HG02970 (cell line): ENCODE measurements around the gene ABCC1.

Experiments used
- ATAC-seq: cut with Tn5 transposase; IDR thresholded peaks from one replicate; pipeline ENCODE4 v1.9.1; 2021; ENCODE audit warnings: mild to moderate bottlenecking, moderate library complexity, moderate number of reproducible peaks; ENCODE audit not compliant: unreplicated experiment, low FRiP score

ABCC1 gene

DNA sequence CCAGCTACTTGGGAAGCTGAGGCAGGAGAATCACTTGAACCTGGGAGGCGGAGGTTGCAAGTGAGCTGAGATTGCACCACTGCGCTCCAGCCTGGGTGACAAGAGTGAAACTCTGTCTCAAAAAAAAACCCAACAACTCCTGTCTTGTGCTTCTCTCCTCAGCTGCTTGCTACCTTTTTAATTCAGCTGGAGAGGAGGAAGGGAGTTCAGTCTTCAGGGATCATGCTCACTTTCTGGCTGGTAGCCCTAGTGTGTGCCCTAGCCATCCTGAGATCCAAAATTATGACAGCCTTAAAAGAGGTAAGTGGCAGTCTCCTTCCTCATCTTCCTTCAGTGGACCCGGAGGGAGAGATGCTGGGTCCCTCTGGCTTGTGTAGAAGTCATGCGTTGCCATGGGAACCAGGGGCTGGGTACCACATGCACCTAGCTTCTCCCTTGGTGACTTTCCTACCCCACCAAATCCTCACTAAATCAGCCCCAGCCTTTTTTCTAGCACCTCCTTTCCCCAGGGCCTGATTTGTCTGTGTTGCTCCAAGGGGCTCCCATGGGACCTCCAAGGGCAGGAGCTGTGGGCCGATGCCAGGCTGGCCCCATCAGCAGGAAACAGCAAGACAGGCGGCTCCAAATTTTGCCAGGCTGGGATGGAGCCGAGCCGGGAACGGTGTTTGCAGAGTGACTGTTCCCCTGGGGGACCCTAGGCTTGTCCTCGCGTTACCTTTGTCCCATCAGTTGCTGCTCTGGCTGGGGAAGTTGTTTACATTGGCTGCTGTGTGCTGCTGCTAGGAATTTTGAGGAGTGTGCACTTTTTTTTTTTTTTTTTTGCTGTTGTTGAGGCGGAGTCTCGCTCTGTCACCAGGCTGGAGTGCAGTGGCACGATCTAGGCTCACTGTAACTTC lies 65.2 kb downstream of the ABCC1 start:
- ATAC-seq, result no peak

DNA sequence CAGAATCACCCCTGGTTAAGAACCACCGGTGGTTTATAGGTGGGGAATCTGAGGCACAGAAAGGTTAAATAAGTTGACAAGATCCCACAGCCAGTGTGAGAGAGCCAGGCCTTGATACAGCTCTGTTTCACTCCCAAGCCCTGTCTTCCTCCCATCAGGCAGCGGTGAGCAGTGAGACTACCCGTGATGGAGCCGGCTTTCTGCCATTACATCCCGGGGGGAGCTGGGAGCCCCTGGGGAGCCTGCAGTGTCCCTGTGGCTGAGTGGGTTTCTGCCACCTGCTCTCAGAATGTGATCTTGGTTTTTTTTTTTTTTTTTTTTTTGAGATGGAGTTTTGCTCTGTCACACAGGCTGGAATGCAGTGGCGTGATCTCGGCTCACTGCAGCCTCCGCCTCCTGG lies 66.4 kb downstream of the ABCC1 start:
- ATAC-seq, result no peak

DNA sequence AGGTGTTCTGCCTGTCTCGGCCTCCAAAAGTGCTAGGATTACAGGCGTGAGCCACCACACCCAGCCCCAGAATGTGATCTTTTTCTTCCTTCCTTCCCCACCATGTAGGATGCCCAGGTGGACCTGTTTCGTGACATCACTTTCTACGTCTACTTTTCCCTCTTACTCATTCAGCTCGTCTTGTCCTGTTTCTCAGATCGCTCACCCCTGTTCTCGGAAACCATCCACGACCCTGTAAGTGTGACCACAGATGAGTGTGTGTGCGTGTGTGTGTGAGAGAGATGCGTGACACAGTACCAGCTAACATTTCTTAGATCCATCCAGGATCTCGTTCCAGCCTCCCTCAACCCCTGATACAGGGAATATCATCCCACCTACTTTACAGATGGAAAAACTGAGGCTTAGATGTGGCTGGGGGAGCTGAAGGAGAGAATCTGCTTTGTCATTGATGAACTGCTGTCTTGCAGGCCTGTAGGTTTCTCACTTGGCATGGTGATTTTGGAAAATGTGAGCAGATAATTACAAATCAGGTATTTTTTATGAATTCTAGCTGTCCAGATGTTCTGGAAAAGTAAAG lies 67.1 kb downstream of the ABCC1 start:
- no peak for ATAC-seq

DNA sequence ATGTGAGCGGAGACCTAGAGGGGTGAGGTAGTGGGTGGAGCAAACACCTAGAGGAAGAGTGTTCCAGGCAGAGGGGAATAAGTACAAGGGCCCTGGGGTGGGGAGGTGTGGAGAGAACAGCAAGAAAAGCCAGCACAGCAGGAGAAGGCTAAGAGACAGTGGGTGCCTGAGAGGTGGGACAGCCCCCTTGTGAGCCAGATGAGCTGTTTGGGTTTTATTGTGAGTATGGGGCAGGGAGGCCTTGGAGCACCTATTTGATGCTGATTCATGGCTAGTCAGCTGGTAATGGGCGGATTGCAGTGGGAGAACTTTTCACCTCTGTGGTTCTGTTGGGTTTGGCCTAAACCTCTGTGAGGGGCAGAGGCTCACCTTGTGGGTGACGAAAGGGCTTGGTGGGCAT lies 68.4 kb downstream of the ABCC1 start:
- no peak for ATAC-seq

DNA sequence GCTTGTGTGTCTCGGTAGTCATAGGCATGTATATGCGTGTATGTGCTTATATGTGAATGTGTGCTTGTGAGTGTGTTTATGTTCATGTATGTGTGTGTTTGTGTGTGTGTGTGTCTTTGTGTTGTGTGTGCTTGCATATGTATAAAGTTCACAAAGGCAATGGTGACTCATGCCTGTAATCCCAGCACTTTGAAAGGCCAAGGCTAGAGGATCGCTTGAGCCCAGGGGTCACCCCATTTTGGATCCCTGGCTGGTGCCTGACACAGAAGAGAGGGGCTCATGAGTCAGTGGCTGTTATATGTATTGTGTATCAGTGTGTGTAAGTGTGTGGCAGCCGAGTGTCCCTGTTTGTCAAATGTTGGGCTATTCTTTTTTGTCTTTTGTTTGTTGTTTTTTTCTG lies 69.3 kb downstream of the ABCC1 start:
- no peak for ATAC-seq

DNA sequence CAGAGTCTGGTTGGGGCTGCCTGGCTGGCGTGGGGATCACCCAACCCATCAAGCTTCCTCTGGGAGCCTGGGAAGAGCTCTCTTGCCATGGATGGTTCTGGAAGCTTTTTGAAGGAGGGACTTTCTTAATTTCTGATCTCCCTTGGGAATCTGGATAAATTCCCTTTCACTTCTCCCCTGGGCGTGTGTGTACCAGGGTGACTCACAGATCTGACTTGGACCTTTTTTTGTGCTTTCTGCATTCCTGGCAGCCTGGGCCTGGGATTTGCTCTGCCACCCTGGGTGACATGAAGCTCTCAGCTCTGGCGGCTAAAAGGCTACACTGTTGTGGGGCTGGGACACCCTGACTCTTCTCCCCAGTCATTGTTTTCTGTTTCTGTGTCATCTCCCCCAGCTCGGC lies 70.1 kb downstream of the ABCC1 start:
- ATAC-seq, result no peak

DNA sequence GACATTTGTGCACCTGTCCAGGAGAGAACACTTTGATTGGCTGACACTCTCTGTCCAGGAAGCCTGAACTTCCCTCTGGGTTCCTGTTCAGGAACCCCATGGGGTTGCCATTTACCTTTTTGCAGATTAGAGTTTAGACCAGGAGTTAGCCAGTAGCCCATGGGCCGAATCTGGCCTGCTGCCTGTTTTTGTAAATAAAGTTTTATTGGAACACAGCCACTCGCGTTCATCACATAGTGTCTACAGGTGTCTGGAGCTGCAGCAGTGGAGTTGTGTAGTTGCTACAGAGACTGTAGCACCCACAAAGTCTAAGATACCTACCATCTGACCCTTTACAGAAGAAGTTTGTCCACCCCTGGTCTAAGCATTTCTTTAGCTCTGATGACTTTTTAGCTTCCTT lies 70.9 kb downstream of the ABCC1 start:
- no peak for ATAC-seq

DNA sequence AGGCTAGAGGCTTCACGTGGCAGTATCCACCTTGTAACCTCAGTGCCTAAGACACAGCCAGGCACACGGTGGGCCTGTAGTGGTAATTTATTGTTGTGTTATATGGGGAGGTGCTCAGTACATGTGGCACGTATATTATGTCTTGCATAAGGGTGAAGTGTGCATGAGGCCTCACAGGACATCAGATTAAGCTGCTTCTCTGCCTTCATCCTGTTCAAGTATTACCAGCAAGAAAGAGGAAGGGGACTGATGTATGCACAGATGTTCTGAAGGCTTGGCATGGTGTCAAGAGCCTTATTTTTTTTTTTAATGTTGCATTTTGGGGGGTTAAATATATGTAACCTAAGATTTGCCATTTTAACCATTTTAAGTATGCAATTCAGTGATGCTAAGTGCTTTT lies 71.6 kb downstream of the ABCC1 start:
- ATAC-seq, result no peak

DNA sequence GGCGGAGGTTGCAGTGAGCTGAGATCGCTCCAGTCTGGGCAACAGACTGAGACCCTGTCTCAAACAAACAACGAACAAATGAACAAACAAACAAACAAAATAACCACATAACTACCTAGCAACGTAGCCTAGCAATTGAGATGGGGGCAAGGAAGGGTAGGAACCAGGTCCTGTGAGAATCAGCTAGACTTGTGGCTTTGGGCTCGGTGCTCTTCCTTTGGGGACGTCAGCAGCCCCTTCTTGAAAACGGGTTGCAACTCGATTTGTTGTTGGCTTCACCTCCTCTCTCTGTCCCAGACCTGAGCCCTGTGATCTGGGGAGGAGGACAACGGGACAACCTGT lies 72.2 kb downstream of the ABCC1 start:
- no peak for ATAC-seq

DNA sequence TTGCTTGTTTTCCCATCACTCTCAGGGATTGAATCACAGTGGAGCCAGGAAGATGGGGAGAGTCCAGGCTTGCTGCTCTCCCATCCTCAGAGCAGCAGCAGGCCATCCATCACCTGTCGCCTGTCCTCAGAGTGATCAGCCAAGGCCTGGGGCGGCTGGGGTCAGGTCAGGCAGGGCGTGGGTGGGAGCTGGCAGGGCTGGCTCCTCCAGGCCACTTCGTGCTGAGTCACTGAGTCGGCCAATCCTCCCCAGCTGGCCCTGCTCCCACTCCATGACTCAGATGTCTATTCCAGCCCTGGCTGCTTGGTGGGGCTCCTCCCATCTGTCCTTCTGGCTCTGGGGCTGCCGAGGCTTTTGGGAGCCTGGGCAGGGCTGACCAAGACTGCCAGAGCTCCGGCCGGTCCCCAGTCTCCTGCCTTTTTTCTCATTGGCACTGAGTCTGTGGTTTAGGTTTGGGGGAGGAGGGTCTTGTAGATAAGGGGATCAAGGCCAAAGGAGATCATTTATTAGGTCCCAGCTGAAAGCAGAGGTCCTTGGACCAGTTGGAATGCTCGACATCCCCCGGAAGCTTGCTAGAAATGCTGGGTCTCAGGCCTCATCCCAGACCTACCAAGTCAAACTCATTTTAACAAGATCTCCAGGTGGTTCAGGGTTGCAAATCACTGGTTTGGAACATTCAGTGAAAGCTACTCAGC lies 72.7 kb downstream of the ABCC1 start:
- no peak for ATAC-seq

DNA sequence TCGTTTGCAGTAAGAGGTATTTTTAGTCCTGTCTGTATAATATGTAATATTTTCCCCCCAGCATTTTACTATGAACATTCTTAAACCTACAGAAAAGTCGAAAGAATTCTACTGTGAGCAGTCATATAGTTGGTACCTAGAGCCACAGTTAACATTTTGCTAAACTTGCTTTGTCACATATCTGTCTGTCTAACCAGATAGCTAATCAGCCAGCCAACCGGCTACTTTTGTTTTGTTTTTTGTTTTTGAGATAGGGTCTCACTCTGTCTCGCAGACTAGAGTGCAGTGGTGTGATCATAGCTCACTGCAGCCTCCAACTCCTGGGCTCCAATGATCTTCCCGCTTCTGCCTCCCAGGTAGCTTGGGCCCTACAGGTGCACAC lies 73.3 kb downstream of the ABCC1 start:
- ATAC-seq, result no peak

DNA sequence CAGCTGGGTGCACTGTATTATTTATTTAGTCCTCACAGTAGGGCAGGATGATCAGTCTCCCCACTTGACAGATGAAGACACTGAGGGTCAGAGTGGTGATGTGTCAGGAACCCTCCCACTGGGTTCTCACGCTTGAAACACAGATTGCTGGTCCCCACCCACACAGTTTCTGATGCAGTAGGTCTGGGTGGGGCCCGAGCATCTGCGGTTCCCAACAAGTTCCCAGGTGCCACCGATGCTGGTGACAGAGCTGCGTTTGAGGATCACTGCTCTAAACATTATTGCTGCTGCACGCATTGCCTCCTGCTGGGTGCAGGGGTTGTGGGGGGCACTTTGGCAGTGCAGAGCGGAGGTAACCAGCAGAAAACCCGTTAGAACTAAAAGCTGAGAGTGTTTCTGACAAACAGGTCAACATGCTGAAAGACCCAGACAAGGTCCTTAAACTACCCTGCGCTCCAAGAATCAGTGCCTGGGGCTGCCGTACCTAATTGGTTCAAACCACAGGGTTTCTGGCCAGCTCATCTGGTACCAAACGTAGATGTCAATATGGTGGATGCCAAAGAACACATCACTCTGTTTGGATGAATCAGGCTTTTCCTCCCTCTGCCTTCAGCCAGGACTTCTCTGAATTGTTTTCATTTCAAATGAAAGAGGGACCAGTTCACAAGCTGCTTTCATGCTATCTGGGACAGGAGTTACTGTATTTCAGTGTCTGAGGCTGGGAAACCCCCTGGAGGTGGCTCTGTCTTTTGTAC lies 76.0 kb downstream of the ABCC1 start:
- ATAC-seq, result no peak

DNA sequence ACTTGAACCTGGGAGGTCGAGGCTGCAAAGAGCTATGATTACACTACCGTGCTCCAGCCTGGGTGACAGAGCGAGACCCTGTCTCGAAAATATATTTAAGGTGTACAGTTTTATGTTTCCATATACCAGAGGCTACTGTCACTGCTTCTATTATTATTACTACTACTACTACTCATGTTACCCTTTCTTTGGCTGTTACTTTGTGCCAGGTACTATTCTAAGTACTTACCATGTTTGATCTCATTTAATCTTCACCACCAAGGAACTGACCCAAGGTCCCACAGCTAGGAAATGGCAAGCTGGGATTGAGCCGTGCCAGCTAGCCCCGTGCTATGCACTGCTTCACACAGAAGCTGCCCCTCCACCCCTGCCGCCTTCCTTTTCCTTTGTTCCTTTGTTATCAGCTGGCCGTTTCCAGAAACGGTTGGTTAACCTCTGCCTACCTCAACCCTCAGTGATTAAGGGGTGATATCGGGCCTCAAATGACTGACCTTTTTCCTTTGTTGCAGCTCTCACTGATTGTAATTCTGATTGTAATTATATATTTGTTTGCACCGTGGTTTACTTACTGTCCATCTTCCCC lies 78.4 kb downstream of the ABCC1 start:
- ATAC-seq, result no peak

DNA sequence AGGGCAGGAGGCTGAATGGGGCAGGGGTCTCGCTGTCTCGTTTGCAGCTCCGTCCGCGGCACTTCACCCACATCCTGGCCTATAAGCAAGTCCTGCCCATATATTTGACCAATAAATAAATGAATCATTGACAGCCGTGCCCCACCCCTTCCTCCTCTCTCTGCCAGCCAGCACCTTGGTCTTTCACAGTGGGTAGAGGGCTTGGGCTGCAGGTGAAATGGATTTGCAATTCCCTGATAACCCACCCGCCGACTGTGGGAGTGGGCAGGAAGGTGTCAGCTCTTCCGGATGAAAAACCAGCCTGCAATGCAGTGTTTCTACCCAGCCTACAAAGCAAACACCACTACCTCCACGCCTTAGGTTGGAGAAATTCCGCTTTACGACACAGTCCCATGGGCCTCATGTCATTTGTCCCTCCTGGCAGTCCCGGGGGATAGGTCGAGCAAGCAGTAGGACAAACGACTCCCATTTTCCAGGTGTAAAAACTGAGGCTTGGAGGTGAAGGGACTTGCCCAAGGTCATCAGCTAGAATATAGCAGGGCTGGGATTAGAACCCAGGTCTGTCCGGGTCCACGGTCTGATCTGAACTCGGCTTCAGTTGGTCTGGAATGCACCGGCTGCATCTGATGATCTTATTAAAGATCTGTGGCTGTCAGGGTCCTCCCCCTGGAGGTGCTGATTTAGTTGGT lies 79.0 kb downstream of the ABCC1 start:
- ATAC-seq, result no peak

DNA sequence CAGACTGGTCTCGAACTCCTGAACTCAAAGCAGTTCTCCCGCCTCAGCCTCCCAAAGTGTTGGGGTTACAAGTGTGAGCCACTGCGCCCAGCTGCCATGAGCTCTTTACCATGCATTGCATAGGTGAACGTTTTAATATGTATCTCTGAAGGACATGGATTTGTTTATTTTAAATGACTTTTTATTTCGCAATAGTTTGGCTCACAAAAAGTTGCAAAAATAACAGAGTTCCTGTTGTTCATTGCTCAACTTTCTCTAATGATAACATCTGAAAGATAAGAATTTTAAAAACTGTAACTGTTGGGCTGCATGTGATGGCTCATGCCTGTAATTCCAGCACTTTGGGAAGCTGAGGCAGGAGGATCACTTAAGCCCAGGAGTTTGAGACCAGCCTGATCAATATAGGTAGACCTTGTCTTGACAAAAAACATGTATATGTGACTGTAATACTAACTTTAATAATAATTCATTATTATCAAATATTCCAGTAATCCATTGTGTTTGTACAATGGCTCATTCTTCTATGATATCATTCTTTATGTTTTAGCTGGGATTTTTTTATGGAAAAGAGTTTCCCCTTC lies 80.1 kb downstream of the ABCC1 start:
- ATAC-seq, result no peak

DNA sequence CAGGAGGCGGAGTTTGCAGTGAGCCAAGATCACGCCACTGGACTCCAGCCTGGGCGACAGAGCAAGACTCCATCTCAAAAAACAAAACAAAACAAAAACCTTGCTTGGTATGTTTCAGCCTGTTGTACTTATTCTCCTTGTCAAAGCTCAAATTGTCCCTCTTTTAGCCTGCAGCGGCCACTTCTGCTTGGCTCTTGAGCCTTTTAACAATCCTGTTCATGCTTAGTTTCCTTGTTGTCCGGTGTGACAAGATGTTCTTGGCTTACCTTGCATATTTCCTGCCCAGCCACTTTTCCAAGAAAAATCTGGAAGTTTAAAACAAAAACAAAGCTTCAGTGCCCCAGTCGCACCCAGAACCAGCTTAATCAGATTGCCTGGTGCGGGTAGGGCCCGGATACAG lies 81.0 kb downstream of the ABCC1 start:
- no peak for ATAC-seq

DNA sequence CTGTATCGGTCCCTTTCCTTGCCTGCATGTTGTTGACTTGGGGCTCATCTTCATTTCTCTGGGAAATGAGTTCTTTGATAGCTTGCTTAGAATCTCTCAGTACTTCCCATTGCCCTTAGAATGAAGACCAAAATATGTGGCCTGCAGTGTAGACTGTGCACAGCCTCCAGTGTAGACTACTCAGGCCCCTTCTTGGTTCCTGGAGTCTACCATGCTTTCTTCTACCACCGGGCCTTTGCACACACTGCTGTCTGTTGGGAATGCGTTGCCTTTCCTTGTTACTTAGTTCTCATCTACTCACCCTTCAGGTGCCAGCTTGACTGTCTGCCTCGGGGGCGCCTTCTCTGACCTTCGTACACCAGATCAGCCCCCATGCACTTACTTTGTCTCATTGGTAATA lies 82.0 kb downstream of the ABCC1 start:
- no peak for ATAC-seq

DNA sequence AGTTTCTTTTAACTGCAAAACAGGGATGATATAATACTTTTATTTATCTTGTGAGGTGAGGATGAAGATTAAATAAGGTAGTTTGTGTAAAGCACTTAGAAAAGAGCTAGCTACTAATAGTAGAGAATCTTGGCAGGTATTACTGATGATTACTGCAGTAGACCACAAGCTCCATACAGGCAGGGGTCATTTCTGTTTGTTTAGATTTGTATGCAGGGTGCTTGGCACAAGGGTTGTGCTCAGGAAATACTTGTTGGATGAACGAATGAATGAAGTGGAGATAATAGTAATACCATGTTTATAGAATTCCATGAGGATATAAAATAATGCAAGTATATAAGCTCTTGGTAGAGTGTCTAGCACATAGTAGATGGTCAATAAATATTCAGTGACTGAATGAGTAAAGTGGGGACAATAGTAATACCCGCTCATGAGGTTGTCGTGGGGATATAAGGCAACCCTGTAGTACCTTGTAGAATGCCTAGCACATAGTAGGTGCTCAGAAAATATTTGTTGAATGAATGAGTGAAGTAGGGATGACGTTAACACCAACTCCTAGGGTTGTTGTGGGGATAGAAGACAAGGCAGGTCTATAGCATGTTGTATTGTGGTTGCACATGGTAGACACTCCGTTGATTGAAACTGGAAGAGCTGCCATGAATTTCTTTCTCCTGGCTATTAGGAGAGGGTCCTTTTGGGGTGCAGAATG lies 83.0 kb downstream of the ABCC1 start:
- no peak for ATAC-seq

DNA sequence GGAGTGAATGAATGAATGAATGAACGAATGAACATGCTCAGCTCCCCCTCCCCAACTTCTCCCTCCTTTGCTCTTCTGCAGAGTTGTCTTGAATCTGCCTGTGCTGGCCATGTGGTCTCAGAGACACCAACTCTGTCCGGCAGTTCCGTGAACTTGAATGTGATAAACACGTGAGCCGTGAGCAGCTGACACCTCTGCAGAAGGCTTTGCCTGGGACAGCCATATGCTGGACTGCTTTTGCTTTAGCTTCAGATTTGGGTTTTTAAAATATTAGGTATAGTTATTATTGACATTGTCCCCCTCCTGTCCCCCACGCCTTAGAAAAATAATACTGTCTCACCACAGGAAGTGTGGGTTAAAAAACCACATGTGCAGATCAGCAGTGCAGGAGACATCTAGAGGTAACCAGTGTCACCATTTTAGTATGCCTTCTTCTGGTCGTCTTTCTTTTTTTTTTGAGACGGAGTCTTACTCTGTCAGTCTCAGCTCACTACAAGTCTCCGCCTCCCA lies 83.8 kb downstream of the ABCC1 start:
- no peak for ATAC-seq
